HL-60 (cell line): ENCODE measurements around the gene CCDC102A.

Experiments used
- DNase-seq, 2 experiments: peaks; one replicate each; pipeline ENCODE4 v3.0.0-alpha.2; 2010 to 2020; ENCODE audit warnings: low read depth in 1 of 2, low spot score in 1 of 2
- H3K27ac ChIP-seq: fragments of 250-450 bp; sonication (Bioruptor Pico); replicated peaks from 2 replicates; pipeline ENCODE4 v1.5.1; 2020; ENCODE audit warnings: mild to moderate bottlenecking, moderate library complexity
- H3K27me3 ChIP-seq: fragments of 250-450 bp; sonication (Bioruptor Pico); 2 replicates; pipeline ENCODE4 v1.5.1; 2021; ENCODE audit warnings: mild to moderate bottlenecking, moderate library complexity; ENCODE audit not compliant: insufficient read depth, poor library complexity, severe bottlenecking
- H3K4me3 ChIP-seq: replicated peaks from 2 replicates; pipeline ENCODE4 v1.5.1; 2011; ENCODE audit warnings: mild to moderate bottlenecking, control low read depth, low read length; ENCODE audit not compliant: insufficient read depth
- GABPA ChIP-seq: IDR thresholded peaks from 2 replicates; pipeline ENCODE4 v1.6.1; 2012; ENCODE audit warnings: low read depth
- POLR2AphosphoS5 ChIP-seq: IDR thresholded peaks from 2 replicates; pipeline ENCODE4 v1.6.1; 2012; ENCODE audit warnings: low read depth
- REST ChIP-seq: IDR thresholded peaks from 2 replicates; pipeline ENCODE4 v1.6.1; 2012; ENCODE audit warnings: low read depth; ENCODE audit not compliant: insufficient replicate concordance
- SPI1 ChIP-seq: IDR thresholded peaks from 2 replicates; pipeline ENCODE4 v1.6.1; 2012; ENCODE audit warnings: low read depth, mild to moderate bottlenecking, borderline replicate concordance
- TF ChIP-seq, protein P1 (sequence below): IDR thresholded peaks from one replicate; pipeline ENCODE4 v1.5.1; 2011; ENCODE audit warnings: low read length, control low read depth, inconsistent platforms; ENCODE audit not compliant: insufficient read depth

The CCDC102A gene

DNA sequence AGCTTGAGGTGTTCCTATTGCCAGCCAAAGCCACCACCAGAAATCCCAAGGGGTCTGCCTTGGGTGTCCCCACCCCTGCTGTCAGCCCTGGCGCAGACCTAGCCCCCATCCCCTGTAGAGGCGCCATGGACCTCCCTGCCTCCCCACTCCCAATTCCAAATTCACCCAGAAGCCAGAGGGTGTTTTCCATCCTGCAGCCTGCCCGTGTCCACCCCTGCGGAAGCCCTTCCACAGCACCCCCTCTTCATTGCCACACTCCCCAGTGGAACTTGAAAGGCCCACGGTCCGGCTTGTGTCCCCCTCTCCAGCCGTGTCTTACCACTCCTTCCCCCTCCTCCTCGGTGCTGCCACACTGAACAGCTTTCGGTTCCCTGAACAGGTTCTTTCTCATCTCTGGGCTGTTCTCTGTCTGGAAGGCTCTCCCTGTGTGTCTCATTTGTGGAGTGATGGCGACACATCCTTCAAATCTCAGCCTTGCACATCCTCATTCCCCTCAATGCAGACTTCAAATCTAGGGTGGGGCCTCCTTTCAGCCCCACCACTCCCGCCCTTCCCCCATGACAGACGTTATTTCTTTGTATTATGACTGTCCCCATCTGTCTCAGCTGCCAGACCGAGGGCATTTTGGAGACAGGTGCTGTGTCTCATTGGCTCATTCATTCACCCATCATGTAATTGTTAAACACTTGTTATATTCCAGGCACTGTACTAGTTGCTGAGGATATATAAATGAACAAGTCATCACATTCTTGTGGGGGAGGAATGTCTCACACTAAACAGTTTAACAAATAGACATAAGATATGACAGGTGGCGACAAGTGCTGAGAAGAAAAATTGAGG is 42.4 kb upstream of the CCDC102A start:
- no peak overlapping the region for H3K27ac ChIP-seq
- DNase-seq, result no peak
- H3K27me3 ChIP-seq, result no peaks in the 10 kb centered on the region
- no peak for TF ChIP-seq POLR2AphosphoS5
- TF ChIP-seq GABPA, result no peak
- TF ChIP-seq, protein P1, sequence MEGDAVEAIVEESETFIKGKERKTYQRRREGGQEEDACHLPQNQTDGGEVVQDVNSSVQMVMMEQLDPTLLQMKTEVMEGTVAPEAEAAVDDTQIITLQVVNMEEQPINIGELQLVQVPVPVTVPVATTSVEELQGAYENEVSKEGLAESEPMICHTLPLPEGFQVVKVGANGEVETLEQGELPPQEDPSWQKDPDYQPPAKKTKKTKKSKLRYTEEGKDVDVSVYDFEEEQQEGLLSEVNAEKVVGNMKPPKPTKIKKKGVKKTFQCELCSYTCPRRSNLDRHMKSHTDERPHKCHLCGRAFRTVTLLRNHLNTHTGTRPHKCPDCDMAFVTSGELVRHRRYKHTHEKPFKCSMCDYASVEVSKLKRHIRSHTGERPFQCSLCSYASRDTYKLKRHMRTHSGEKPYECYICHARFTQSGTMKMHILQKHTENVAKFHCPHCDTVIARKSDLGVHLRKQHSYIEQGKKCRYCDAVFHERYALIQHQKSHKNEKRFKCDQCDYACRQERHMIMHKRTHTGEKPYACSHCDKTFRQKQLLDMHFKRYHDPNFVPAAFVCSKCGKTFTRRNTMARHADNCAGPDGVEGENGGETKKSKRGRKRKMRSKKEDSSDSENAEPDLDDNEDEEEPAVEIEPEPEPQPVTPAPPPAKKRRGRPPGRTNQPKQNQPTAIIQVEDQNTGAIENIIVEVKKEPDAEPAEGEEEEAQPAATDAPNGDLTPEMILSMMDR, result no peak
- TF ChIP-seq REST, result no peak
- no peak for TF ChIP-seq SPI1
- H3K4me3 ChIP-seq, result no peak overlapping the region

GRCh38 chr16:57577691-57578224 is 41.4 kb upstream of the CCDC102A start:
- H3K4me3 ChIP-seq, result no peak overlapping the region
- no peak for TF ChIP-seq GABPA
- TF ChIP-seq POLR2AphosphoS5, result 0 out of 2 replicates have a peak, but pooled peaks have one; percentile 11
- no peak for TF ChIP-seq REST
- DNase-seq, result peak in 1 of 2 experiments; percentile 15
- no peaks in the 10 kb centered on the region for H3K27me3 ChIP-seq
- H3K27ac ChIP-seq, result no peak overlapping the region

DNA sequence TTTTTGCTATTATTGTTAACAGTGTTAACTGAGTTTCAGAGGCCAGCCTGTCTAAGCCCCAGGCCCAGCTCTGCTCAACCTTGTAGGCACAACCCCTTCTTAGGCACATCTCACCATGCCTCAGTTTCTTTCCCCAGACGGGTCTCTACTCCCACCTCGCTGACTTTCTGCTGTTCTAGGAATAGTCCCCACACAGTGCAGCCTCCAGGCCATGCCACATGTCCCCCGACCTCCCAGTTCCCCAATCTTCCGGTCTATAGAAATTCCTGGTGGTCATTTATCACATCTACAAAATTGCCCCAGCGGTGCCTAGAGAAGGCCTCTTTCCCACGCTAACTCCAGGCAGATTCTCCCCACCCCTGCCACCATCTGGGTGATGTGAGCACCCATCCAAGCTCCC is 40.8 kb upstream of the CCDC102A start:
- TF ChIP-seq POLR2AphosphoS5 (no peak), REST (no peak), SPI1 (no peak), GABPA (no peak)
- TF ChIP-seq, protein P1, result no peak
- no peak overlapping the region for H3K27ac ChIP-seq

More for the DNA sequence above, 40.8 kb upstream of the CCDC102A start:
- no peak for DNase-seq
- Histone ChIP-seq H3K4me3 (no peak overlapping the region), H3K27me3 (no peaks in the 10 kb centered on the region)
